T-helper 17 cell (primary cell): ENCODE measurements around the gene PPA2. TPM values are rescaled to one million over a fixed set of nuclear protein-coding genes. Genes with fewer than 3 reads are reported as not detected.
"Not testable (repeated sequence)": the region's sequence is repeated elsewhere in the genome, so short reads cannot be mapped to it uniquely, and the experiment has no call there.

Source experiments
- ATAC-seq: fragments of 150-1000 bp; cut with Tn5 transposase; 2 replicates; pipeline ENCODE4 v1.10.0; 2021; ENCODE audit warnings: mild to moderate bottlenecking, moderate library complexity
- DNase-seq, 3 donors: peaks; one replicate each; pipeline versions ENCODE4 v3.0.0 to v3.0.0-alpha.2; 2020 to 2021
- H3K9me3 ChIP-seq: one replicate; pipeline ENCODE4 v1.7.0; 2013; ENCODE audit warnings: low read length, mild to moderate bottlenecking; ENCODE audit not compliant: control insufficient read depth, poor library complexity, severe bottlenecking
- H3K27ac Mint-ChIP-seq: one replicate; pipeline ENCODE4 v1.8.0; 2022; ENCODE audit warnings: mild to moderate bottlenecking, moderate library complexity, mixed read lengths
- H3K27me3 Mint-ChIP-seq: one replicate; pipeline ENCODE4 v1.8.0; 2022; ENCODE audit warnings: mixed read lengths
- H3K36me3 Mint-ChIP-seq: one replicate; pipeline ENCODE4 v1.8.0; 2022; ENCODE audit warnings: low read depth, mixed read lengths
- H3K4me1 Mint-ChIP-seq: one replicate; pipeline ENCODE4 v1.8.0; 2022; ENCODE audit warnings: mild to moderate bottlenecking, mixed read lengths
- H3K4me3 Mint-ChIP-seq: one replicate; pipeline ENCODE4 v1.8.0; 2022; ENCODE audit warnings: mild to moderate bottlenecking, moderate library complexity, mixed read lengths
- total RNA-seq, 4 donors: library from RNA in 2 of 4; stranded (reverse) in 2 of 4; gene quantifications; one replicate each; pipeline ENCODE4 v1.2.3 and lab custom pipeline; 2022 to 2026

Gene PPA2
- total RNA-seq, 2 donors from 2014 or later: 46.1 to 67.0 TPM

DNA sequence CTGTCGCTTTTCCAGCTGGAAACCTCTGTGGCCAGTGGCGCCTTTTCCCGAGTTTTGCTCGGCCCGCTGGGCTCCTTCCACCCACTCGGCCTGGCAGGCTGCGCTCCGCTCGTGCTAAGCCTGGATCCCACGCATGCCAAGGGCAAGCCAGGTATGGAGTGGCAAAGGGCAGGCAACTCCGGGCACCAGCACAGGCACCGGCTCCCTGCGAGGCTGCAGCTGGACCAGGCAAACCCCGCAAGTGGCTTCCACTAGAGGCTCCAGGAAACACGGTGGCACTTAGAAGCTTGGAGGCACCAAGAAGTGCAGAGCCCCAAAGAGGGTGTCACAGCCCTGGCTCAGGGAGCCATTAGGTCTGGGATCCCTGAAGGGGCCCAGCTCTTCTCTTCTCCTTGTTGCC is 59.5 kb downstream of the PPA2 start:
- H3K27ac Mint-ChIP-seq: no peak overlapping the region
- ATAC-seq: no peak
- DNase-seq: no peak
- H3K9me3 ChIP-seq: no peaks in the 10 kb centered on the region
- no peak overlapping the region for H3K4me3 Mint-ChIP-seq
- H3K4me1 Mint-ChIP-seq: peaks cover 4% of the 10 kb centered on the region
- no peaks in the 10 kb centered on the region for H3K27me3 Mint-ChIP-seq
- H3K36me3 Mint-ChIP-seq: peaks cover 2% of the 10 kb centered on the region

DNA sequence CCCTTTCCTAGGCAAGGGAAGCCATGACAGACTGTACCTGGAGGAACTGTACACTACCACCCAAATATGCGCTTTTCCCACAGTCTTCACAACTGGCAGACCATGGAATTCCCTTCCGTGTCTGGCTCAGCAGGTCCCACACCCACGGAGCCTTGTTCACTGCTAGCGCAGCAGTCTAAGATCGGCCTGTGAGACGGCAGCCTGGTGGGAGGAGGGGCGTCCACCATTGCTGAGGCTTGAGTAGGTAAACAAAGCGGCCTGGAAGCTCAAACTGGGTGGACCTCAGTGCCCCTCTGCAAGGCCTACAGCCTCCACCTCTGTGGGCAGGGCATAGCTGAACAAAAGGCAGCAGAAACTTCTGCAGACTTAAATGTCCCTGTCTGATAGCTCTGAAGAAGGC is 64.7 kb downstream of the PPA2 start:
- DNase-seq, ATAC-seq, H3K27ac Mint-ChIP-seq, H3K4me1 Mint-ChIP-seq, H3K36me3 Mint-ChIP-seq, H3K9me3 ChIP-seq, H3K4me3 Mint-ChIP-seq, H3K27me3 Mint-ChIP-seq: not testable (repeated sequence)

DNA sequence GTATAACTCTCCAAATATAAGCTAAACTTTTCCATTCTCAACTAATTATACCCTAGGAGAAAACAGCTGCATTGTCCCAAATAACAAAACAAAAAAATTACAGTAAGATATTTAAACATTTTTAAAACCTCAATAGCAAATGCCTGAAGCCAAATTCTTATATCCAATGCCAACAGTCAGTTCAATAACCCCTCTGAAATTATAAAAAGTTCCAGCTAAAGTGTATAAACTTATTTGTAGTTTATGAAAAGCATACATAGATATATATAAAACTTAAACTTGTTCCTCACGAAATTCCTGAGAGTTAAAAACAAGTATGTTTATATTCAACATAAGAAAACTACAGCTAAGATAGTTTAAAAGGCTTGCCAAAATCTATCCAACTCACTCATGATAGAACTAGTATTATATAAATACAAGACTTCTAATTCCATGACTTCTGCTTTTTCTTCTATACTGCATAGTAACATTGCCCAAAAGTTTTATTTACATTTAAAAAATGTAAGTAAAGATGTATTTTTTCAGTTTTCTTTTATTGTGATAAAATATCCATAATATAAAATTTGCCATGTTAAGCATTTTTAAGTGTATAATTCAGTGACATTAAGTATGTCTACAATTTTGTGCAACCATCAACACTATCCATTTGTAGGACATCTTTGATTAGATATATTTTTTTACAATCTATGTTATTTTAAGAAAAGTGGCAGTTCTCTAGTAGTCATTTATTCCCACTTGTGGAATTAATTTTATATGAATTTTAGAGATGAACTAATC is 72.8 kb downstream of the PPA2 start:
- ATAC-seq (no peak), DNase-seq (no peak)
- Mint-ChIP-seq H3K27ac (no peak overlapping the region), H3K4me3 (no peak overlapping the region), H3K4me1 (peaks cover 5% of the 10 kb centered on the region), H3K27me3 (no peaks in the 10 kb centered on the region), H3K36me3 (peaks cover 8% of the 10 kb centered on the region)
- no peaks in the 10 kb centered on the region for H3K9me3 ChIP-seq

DNA sequence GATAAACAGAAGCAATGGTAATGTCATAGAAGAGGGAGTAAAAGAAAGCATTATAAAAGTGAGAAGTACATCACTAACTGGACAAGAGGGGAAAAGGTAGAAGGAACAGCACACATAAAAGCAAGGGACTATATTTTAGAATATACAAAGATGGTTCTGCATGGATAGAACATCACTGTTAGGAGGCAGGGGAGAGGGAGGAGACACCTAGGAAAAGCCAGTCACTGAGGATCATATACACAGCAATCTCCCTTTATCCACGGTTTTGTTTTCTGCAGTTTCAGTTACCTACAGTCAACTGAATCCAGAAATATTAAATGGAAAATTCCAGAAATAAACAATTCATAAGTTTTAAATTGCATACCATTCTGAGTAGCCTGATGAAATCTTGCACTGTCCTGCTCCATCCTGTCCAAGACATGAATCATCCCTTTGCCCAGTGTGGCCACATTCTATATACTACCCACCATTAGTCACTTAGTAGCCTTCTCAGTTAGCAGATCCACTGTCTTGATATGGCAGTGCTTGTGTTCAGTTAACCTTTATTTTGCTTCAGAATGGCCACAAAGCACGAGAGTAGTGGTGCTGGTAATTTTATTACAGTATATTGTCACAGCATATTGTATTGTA is 74.2 kb downstream of the PPA2 start:
- no peak overlapping the region for H3K4me3 Mint-ChIP-seq
- peaks cover 5% of the 10 kb centered on the region for H3K4me1 Mint-ChIP-seq
- peak overlapping the region; percentile 5 for H3K27ac Mint-ChIP-seq
- peaks cover 7% of the 10 kb centered on the region for H3K36me3 Mint-ChIP-seq
- ATAC-seq: no peak
- DNase-seq: no peak
- no peaks in the 10 kb centered on the region for H3K9me3 ChIP-seq
- H3K27me3 Mint-ChIP-seq: no peaks in the 10 kb centered on the region

DNA sequence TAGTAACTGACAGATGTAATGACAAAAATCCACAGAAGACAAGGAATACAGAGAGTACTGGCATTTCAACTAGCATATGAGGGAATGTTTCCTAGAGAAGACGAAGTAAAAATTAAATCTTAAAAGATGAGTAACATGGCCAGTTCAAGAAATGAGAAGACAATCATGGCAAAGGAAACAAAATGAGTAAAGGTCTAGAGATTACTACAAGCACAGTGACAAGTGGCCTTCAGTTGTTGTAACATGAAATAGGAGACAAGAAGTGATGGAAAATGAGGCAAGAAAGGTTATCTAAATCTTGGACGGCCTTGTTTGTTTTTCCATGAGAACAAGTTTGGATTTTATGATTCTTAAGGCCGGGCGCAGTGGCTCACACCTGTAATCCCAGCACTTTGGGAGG is 81.0 kb downstream of the PPA2 start:
- Mint-ChIP-seq H3K27ac (no peak overlapping the region), H3K4me1 (peaks cover 4% of the 10 kb centered on the region), H3K27me3 (no peaks in the 10 kb centered on the region), H3K4me3 (no peak overlapping the region), H3K36me3 (peaks cover 10% of the 10 kb centered on the region)
- no peak for ATAC-seq
- no peak for DNase-seq
- H3K9me3 ChIP-seq: no peaks in the 10 kb centered on the region

DNA sequence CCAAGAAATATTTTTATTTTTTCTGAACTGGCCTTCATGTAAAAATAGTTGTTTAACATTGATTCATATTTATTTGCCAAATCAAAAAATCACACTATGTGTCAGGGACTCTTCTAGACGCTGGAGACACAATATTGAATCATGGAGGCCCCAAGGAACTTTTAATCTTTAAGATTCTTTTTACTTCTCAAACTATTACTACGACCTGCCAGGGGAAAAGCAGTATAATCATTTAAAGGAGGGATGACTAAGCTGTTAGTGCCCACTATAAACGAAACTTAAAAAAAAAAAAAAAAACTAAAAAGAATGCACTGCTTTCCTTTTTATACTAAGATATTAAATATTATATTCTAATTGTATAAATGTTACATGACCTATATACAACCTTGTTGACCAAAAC is 84.7 kb downstream of the PPA2 start:
- H3K27me3 Mint-ChIP-seq: no peaks in the 10 kb centered on the region
- no peak overlapping the region for H3K4me3 Mint-ChIP-seq
- H3K4me1 Mint-ChIP-seq: peaks cover 4% of the 10 kb centered on the region
- peaks cover 16% of the 10 kb centered on the region for H3K36me3 Mint-ChIP-seq
- no peak for DNase-seq
- no peak for ATAC-seq
- no peaks in the 10 kb centered on the region for H3K9me3 ChIP-seq
- H3K27ac Mint-ChIP-seq: no peak overlapping the region

DNA sequence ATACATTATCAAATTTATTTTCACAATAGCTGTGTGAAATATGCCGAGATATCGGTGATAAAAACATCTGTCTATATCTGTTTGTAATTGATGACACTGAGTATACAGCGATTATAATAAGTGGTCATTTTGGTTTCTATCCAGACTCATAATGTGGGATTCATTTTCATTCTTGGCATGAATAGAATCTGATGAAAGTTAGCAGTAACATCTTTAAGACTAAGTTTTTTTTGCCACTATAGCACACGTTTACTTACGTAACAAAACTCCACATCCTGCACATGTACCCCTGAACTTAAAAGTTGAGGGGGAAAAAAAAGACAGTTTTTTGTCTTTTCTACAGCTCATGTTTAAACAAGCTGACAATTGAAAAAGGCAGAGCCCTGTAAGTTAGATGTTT is 86.4 kb downstream of the PPA2 start:
- peaks cover 12% of the 10 kb centered on the region for H3K36me3 Mint-ChIP-seq

DNA sequence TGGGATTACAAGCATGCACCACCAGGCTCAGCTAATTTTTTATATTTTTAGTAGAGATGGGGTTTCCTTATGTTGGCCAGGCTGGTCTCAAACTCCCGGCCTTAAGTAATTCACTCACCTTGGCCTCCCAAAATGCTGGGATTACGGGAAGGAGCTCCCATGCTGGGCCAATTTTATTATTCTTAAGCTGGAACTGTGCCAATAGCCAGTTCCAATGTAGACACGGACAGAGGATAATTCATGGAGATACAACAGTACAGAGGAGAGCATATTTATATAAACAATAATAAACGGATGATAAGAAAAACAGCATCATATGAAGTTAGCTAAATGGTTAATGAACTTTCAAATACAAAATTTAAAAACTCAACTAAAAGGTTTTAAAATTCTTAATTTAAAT is 87.8 kb downstream of the PPA2 start:
- H3K36me3 Mint-ChIP-seq: peaks cover 10% of the 10 kb centered on the region
- H3K27ac Mint-ChIP-seq: no peak overlapping the region
- no peak for DNase-seq
- no peak overlapping the region for H3K4me3 Mint-ChIP-seq
- no peaks in the 10 kb centered on the region for H3K9me3 ChIP-seq
- H3K27me3 Mint-ChIP-seq: no peaks in the 10 kb centered on the region
- H3K4me1 Mint-ChIP-seq: peaks cover 4% of the 10 kb centered on the region
- ATAC-seq: no peak

More for the DNA sequence above, 86.4 kb downstream of the PPA2 start:
- Mint-ChIP-seq H3K27me3 (no peaks in the 10 kb centered on the region), H3K27ac (no peak overlapping the region), H3K4me1 (peaks cover 4% of the 10 kb centered on the region), H3K4me3 (no peak overlapping the region)
- H3K9me3 ChIP-seq: no peaks in the 10 kb centered on the region
- DNase-seq (no peak), ATAC-seq (no peak)

DNA sequence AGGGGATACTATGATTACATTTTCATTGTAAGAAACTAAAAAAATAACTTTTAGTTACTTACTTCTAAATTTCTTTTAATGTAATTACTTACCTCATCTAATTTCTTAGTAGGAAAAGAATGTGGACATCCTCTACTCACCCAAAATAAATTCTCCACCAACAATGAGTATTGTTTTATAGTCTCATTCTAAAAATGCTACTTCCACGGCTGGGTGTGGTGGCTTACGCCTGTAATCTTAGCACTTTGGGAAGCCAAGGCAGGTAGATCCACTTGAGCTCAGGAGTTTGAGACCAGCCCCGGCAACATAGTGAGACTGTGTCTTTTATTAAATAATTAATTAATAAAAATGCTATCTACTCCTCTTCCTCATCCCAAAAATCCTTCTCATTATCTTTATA is 99.8 kb downstream of the PPA2 start:
- H3K9me3 ChIP-seq: peaks cover 3% of the 10 kb centered on the region
- no peak for DNase-seq
- Mint-ChIP-seq H3K27me3 (no peaks in the 10 kb centered on the region), H3K4me1 (no peaks in the 10 kb centered on the region), H3K36me3 (peaks cover 2% of the 10 kb centered on the region), H3K4me3 (no peak overlapping the region), H3K27ac (no peak overlapping the region)
- no peak for ATAC-seq

DNA sequence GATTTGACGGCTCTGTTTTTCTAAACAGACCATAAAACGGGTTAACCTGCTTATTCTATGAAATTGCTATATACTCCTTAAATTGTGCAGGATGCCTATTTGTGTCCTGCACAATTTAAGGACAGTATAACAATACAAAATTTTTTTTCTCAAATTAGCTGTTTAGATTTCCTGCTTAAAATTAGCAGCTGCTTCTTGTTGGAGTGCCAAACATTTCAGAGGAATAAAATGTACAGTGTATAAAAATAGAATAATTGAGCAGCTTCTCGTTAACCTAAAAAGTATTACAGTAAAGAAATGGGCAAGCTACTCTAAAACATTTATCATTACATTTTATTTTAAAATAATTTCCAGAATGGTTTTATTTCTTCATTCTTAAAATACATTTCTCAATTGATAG is 100.5 kb downstream of the PPA2 start:
- Mint-ChIP-seq H3K27me3 (no peaks in the 10 kb centered on the region), H3K4me1 (no peaks in the 10 kb centered on the region), H3K27ac (no peak overlapping the region), H3K36me3 (peaks cover 6% of the 10 kb centered on the region), H3K4me3 (no peak overlapping the region)
- H3K9me3 ChIP-seq: peaks cover 3% of the 10 kb centered on the region
- no peak for ATAC-seq
- no peak for DNase-seq

DNA sequence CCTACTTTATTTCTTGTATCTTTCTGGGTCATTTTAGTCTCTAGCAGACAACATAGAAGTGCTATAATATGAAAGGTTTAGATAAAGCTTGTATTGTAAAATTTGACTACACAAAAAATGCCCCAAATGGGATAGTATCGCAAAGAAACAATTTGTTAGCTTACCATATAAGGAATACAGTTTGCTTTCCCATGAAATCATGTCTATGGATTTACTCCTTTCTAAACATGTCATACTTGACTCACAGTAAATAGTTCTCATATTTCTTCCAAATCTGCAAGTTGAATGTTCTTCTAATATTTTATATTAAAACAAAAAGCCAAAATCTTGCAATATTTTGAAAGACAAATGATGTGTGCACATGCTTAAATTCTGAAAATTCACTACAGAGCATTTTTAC is 103.9 kb downstream of the PPA2 start:
- Mint-ChIP-seq H3K27me3 (no peaks in the 10 kb centered on the region), H3K36me3 (peaks cover 10% of the 10 kb centered on the region)
- ATAC-seq: no peak

DNA sequence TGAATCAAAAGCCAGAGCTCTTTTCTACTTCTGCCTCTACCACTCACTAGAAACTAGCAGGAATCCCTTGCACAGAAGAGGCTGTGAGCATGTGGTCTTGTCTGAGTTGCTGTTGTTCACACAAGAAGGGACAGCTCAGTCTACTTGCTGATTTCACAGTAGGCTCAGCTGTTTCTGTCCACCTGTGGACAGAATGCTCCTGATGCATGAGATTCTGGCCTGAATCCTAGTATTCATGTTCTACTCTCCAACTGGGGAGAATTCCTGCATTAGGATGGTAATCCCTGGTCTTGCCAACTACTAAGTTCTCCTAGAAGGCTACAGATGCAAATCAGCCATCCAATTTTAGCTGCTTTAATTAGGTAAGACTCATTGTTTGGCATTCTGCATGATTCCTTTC is 112.8 kb downstream of the PPA2 start:
- H3K4me1 Mint-ChIP-seq: no peaks in the 10 kb centered on the region
- no peaks in the 10 kb centered on the region for H3K27me3 Mint-ChIP-seq
- H3K4me3 Mint-ChIP-seq: no peak overlapping the region
- DNase-seq (no peak), ATAC-seq (no peak)
- no peak overlapping the region for H3K27ac Mint-ChIP-seq
- H3K36me3 Mint-ChIP-seq: peaks cover 7% of the 10 kb centered on the region
- no peaks in the 10 kb centered on the region for H3K9me3 ChIP-seq

More for the DNA sequence above, 103.9 kb downstream of the PPA2 start:
- peaks cover 7% of the 10 kb centered on the region for H3K9me3 ChIP-seq
- DNase-seq: no peak
- Mint-ChIP-seq H3K4me1 (no peaks in the 10 kb centered on the region), H3K27ac (no peak overlapping the region), H3K4me3 (no peak overlapping the region)

DNA sequence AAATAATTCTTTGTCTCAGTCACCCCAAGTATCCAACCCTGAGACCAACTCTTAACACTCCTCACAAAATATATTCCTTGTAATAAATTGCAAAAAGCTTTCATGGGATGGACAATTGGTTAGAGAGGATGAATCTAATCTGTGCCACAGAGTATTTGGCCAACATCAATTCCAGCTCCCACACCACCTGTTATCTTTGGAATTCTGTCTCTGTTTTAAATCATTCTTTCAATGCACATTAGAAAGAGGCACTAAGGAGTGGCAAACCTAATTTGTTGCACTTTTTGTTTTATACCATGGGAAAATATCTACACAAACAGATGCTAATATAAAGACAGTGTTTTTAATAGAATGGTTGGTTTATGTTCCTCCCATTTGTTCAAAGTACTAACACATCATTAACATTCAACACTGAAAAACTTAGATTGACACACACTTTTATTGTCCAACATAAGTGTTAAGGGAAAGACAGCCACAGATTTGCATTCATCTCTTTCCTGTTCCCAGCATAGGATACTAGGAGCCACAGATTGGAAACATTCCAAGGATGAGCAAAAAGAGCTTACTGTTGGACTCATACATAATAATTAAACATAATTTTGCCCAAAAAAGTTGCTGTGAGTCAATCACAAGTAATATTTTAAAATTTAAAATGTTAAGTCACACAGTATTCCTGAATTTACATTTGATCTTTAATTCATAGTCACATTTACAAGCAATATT is 116.4 kb downstream of the PPA2 start:
- H3K9me3 ChIP-seq: no peaks in the 10 kb centered on the region
- ATAC-seq (no peak), DNase-seq (no peak)
- no peak overlapping the region for H3K27ac Mint-ChIP-seq
- H3K36me3 Mint-ChIP-seq: peaks cover 9% of the 10 kb centered on the region
- H3K27me3 Mint-ChIP-seq: no peaks in the 10 kb centered on the region
- H3K4me3 Mint-ChIP-seq: no peak overlapping the region
- H3K4me1 Mint-ChIP-seq: peaks cover under 1% of the 10 kb centered on the region
